K562 (cell line): ENCODE measurements around the gene ZNF284. TPM values are rescaled to one million over a fixed set of nuclear protein-coding genes. Genes with fewer than 3 reads are reported as not detected.

ENCODE experiments used
- CHD1 ChIP-seq: fragments of 200-600 bp; sonication (generic); IDR thresholded peaks from one replicate; pipeline ENCODE4 v1.6.1; 2012; ENCODE audit warnings: mild to moderate bottlenecking, moderate library complexity, low read length, inconsistent platforms
- DPF2 ChIP-seq: fragments of 450-650 bp; IDR thresholded peaks from 2 replicates; pipeline ENCODE4 v1.6.1; 2016
- EP400 ChIP-seq: fragments of 450-650 bp; IDR thresholded peaks from 2 replicates; pipeline ENCODE4 v1.6.1; 2017; ENCODE audit warnings: antibody characterized with exemption, mild to moderate bottlenecking, moderate library complexity
- FOXJ3 ChIP-seq: sonication (generic); formaldehyde crosslinking; IDR thresholded peaks from 2 replicates; pipeline ENCODE4 v1.4.0; 2020; ENCODE audit warnings: mild to moderate bottlenecking, missing genetic modification reagents
- GTF2E2 ChIP-seq: fragments of 200-800 bp; sonication (Bioruptor generic); IDR thresholded peaks from 2 replicates; pipeline ENCODE4 v1.6.1; 2016; ENCODE audit warnings: missing genetic modification characterization, missing compliant biosample characterization
- HLTF ChIP-seq: fragments of 450-650 bp; IDR thresholded peaks from 2 replicates; pipeline ENCODE4 v1.6.1; 2016
- HMG20B ChIP-seq: fragments of 250-450 bp; sonication (Bioruptor Pico); IDR thresholded peaks from 2 replicates; pipeline ENCODE4 v1.5.0; 2021; ENCODE audit warnings: mild to moderate bottlenecking
- KLF1 ChIP-seq: fragments of 450-650 bp; IDR thresholded peaks from 2 replicates; pipeline ENCODE4 v1.6.1; 2016; ENCODE audit warnings: missing genetic modification characterization, missing compliant biosample characterization
- LARP7 ChIP-seq: fragments of 450-650 bp; IDR thresholded peaks from 2 replicates; pipeline ENCODE4 v1.6.1; 2016
- MEIS2 ChIP-seq: fragments of 450-650 bp; IDR thresholded peaks from 2 replicates; pipeline ENCODE4 v1.6.1; 2014; ENCODE audit warnings: mild to moderate bottlenecking; ENCODE audit not compliant: partially characterized antibody
- MYC ChIP-seq, 2 experiments: fragments of 250-450 bp in 1 of 2; sonication (Bioruptor Pico) in 1 of 2; IDR thresholded peaks; 2 replicates each; pipeline versions ENCODE4 v1.5.1 to v1.6.1; 2012 to 2021; ENCODE audit warnings: low read depth in 2 of 2, borderline replicate concordance in 1 of 2, improper control_type of control experiment in 1 of 2, low read length in 1 of 2, mild to moderate bottlenecking in 1 of 2, moderate library complexity in 1 of 2
- POLR2G ChIP-seq: fragments of 200-400 bp; formaldehyde crosslinking; IDR thresholded peaks from 2 replicates; pipeline ENCODE4 v1.6.1; 2017; ENCODE audit warnings: low read depth, mild to moderate bottlenecking, antibody characterized with exemption, low read length, moderate library complexity
- PTBP1 ChIP-seq: fragments of 200-400 bp; formaldehyde crosslinking; IDR thresholded peaks from 2 replicates; pipeline ENCODE4 v1.6.1; 2017; ENCODE audit warnings: low read depth, low read length
- PURB ChIP-seq: sonication (generic); formaldehyde crosslinking; IDR thresholded peaks from 2 replicates; pipeline ENCODE4 v1.9.0; 2021; ENCODE audit warnings: low read depth, mild to moderate bottlenecking, missing genetic modification reagents
- RBM34 ChIP-seq: fragments of 200-400 bp; formaldehyde crosslinking; IDR thresholded peaks from 2 replicates; pipeline ENCODE4 v1.6.1; 2018; ENCODE audit warnings: low read length, borderline replicate concordance; ENCODE audit not compliant: insufficient read depth
- TAL1 ChIP-seq: fragments of 450-650 bp; IDR thresholded peaks from 2 replicates; pipeline ENCODE4 v1.6.1; 2016; ENCODE audit warnings: mild to moderate bottlenecking
- USF2 ChIP-seq: sonication (generic); formaldehyde crosslinking; IDR thresholded peaks from 2 replicates; pipeline ENCODE4 v1.5.0; 2020; ENCODE audit warnings: missing genetic modification reagents
- XRCC3 ChIP-seq: fragments of 450-650 bp; IDR thresholded peaks from 2 replicates; pipeline ENCODE4 v1.6.1; 2017; ENCODE audit warnings: mild to moderate bottlenecking, moderate library complexity
- ZBTB1 ChIP-seq: sonication (generic); formaldehyde crosslinking; IDR thresholded peaks from 2 replicates; pipeline ENCODE4 v1.8.1; 2023; ENCODE audit warnings: missing genetic modification reagents, low read depth, mild to moderate bottlenecking, borderline replicate concordance
- ZBTB49 ChIP-seq: sonication (generic); formaldehyde crosslinking; IDR thresholded peaks from 2 replicates; pipeline ENCODE4 v1.8.0; 2022; ENCODE audit warnings: missing genetic modification reagents, mild to moderate bottlenecking, borderline replicate concordance
- ZNF143 ChIP-seq: sonication (generic); formaldehyde crosslinking; IDR thresholded peaks from 2 replicates; pipeline ENCODE4 v1.9.0; 2022; ENCODE audit warnings: mild to moderate bottlenecking, missing genetic modification reagents
- ZNF197 ChIP-seq: fragments of 200-800 bp; sonication (Bioruptor generic); IDR thresholded peaks from 2 replicates; pipeline ENCODE4 v1.6.1; 2016; ENCODE audit warnings: low read depth, missing genetic modification characterization, missing compliant biosample characterization
- ZNF217 ChIP-seq: sonication (generic); formaldehyde crosslinking; IDR thresholded peaks from 2 replicates; pipeline ENCODE4 v1.8.0; 2022; ENCODE audit warnings: mild to moderate bottlenecking, missing genetic modification reagents
- ZNF354B ChIP-seq: fragments of 250-450 bp; sonication (Bioruptor Pico); IDR thresholded peaks from 2 replicates; pipeline ENCODE4 v1.4.0; 2020
- ZNF507 ChIP-seq: conservative IDR thresholded peaks from 2 replicates; pipeline ENCODE4 v1.6.1; 2017; ENCODE audit warnings: missing genetic modification characterization, missing compliant biosample characterization
- ZNF76 ChIP-seq: fragments of 250-450 bp; sonication (Bioruptor Pico); IDR thresholded peaks from 2 replicates; pipeline ENCODE4 v1.4.0; 2020; ENCODE audit warnings: mild to moderate bottlenecking, moderate library complexity, borderline replicate concordance
- polyA plus RNA-seq, 8 experiments: library from polyadenylated mRNA; depleted of rRNA in 4 of 8; stranded (reverse) in 5 of 8; unstranded in 3 of 8; fragments of >200 nt; fragmentation: Nextera tagmentation in 2 of 8; fragmentation: Illumina TruSeq in 1 of 8; extraction: Ambion mirVana in 2 of 8; extraction: Trizol in 1 of 8; gene quantifications; 2 replicates each; pipeline versions ENCODE4 v1.2.1 to v1.2.3, GENCODE V29; 2011 to 2014; ENCODE audit warnings: inconsistent platforms in 1 of 8, missing spikeins in 1 of 8
- total RNA-seq, 7 experiments: library from RNA; depleted of rRNA in 6 of 7; stranded (reverse); fragments of >200 nt in 6 of 7; fragmentation: Illumina TruSeq in 2 of 7; extraction: Trizol in 2 of 7; gene quantifications; 2 replicates each; pipeline versions ENCODE4 v1.2.1 to v1.2.3, GENCODE V29; 2011 to 2021; ENCODE audit warnings: low replicate concordance in 1 of 7
- TF ChIP-seq, protein P1 (sequence below): fragments of 450-650 bp; IDR thresholded peaks from 2 replicates; pipeline ENCODE4 v1.6.1; 2014; ENCODE audit warnings: low read depth, mild to moderate bottlenecking, moderate library complexity, borderline replicate concordance

The ZNF284 gene
- total and polyA plus RNA-seq, 9 of the 15 experiments (the other 6 are each of a cell fraction or from before 2014, with no cell fraction given), result 0.07 to 0.24 (median 0.20) TPM

DNA sequence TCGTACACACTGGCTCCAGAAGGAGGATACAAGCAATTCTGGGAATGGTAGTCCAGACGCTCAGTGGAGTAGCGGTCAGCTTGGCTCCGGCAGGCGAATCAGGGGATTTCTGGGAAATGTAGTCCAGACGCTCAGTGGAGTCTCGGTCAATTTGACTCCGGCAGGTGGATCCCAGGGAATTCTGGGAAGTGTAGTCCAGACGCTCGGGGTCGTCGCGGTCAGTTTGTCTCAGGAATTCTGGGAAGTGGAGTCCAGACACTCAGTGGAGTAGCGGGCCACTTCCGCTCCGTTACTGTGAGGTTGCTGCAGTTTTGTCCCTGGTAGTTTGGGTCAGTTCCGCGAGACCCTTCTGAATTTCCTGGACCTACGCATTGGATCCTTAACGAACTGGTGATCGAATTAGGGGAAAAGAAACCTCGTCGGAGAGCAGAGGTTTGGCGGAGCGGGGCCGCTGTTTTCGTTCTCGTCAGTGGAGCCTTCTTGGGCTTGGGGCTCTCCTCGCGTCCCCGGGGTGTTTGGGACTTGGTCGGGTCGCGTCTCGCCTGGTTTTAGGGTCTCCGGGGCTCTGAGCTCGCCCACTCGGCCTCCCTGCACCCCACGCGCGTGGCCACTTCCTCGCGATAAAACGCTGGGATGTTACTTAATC, 41.3 kb downstream of the ZNF284 start, which contains the start of gene ZNF225 (continued):
- TF ChIP-seq TAL1 (no peak), USF2 (CRISPR knock-in tag) (no peak), POLR2G (peak; percentile 64; the same call in 1 of the 2 replicates), HLTF (no peak), CHD1 (no peak), GTF2E2 (no peak), XRCC3 (no peak), ZBTB49 (CRISPR knock-in tag) (no peak), MYC (IDR thresholded peaks at IDR 0.05; ENCODE audit: low read depth, low read length) (peak; percentile 54), MYC (CRISPR knock-in tag; IDR thresholded peaks at IDR 0.05; ENCODE audit: borderline replicate concordance, low read depth) (no peak), ZNF197 (CRISPR knock-in tag) (peak; percentile 92), PTBP1 (no peak), DPF2 (no peak), ZNF76 (CRISPR knock-in tag) (no peak), MEIS2 (no peak), PURB (no peak), ZBTB1 (CRISPR knock-in tag) (no peak), FOXJ3 (CRISPR knock-in tag) (no peak), ZNF354B (CRISPR knock-in tag) (no peak), ZNF507 (tag) (no peak), HMG20B (CRISPR knock-in tag) (no peak), KLF1 (tag) (no peak), LARP7 (no peak), ZNF217 (CRISPR knock-in tag) (no peak), ZNF143 (peak; percentile 94), EP400 (peak; percentile 46; the same call in 1 of the 2 replicates), RBM34 (no peak)
- TF ChIP-seq, protein P1, sequence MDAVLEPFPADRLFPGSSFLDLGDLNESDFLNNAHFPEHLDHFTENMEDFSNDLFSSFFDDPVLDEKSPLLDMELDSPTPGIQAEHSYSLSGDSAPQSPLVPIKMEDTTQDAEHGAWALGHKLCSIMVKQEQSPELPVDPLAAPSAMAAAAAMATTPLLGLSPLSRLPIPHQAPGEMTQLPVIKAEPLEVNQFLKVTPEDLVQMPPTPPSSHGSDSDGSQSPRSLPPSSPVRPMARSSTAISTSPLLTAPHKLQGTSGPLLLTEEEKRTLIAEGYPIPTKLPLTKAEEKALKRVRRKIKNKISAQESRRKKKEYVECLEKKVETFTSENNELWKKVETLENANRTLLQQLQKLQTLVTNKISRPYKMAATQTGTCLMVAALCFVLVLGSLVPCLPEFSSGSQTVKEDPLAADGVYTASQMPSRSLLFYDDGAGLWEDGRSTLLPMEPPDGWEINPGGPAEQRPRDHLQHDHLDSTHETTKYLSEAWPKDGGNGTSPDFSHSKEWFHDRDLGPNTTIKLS, result peak; percentile 93
